GM08714 (cell line): ENCODE measurements around the gene MACO1.
"Not testable (repeated sequence)": the region's sequence is repeated elsewhere in the genome, so short reads cannot be mapped to it uniquely, and the experiment has no call there.

Experiments
- H3K4me3 ChIP-seq: fragments of 200-500 bp; sonication (Bioruptor generic); 2 replicates; pipeline ENCODE4 v1.5.1; 2014; ENCODE audit warnings: mild to moderate bottlenecking, low read length, inconsistent platforms
- ZNF274 ChIP-seq: IDR thresholded peaks from 2 replicates; pipeline ENCODE4 v1.6.1; 2012; ENCODE audit warnings: mild to moderate bottlenecking, low read depth, low read length

MACO1 gene

DNA sequence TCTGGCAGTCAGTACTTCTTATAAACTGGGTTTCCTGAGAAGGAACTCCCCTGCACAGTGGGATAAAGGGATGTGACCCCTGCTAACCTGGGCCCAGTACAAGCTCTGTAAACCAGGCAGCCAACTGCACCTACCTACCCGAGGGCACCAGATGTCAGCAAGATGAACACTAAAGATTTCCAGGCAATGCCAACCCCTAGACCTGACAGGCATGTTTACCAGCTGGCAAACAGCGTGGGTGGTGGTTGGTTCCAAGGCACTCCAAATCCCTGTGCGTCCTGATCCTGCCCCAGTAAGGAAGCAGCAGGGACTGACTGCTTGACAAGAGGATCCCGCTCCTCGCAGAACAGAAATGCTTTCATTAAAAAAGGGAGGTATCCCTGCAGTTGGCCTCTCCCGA lies 7.5 kb upstream of the MACO1 start:
- not testable (repeated sequence) for H3K4me3 ChIP-seq

DNA sequence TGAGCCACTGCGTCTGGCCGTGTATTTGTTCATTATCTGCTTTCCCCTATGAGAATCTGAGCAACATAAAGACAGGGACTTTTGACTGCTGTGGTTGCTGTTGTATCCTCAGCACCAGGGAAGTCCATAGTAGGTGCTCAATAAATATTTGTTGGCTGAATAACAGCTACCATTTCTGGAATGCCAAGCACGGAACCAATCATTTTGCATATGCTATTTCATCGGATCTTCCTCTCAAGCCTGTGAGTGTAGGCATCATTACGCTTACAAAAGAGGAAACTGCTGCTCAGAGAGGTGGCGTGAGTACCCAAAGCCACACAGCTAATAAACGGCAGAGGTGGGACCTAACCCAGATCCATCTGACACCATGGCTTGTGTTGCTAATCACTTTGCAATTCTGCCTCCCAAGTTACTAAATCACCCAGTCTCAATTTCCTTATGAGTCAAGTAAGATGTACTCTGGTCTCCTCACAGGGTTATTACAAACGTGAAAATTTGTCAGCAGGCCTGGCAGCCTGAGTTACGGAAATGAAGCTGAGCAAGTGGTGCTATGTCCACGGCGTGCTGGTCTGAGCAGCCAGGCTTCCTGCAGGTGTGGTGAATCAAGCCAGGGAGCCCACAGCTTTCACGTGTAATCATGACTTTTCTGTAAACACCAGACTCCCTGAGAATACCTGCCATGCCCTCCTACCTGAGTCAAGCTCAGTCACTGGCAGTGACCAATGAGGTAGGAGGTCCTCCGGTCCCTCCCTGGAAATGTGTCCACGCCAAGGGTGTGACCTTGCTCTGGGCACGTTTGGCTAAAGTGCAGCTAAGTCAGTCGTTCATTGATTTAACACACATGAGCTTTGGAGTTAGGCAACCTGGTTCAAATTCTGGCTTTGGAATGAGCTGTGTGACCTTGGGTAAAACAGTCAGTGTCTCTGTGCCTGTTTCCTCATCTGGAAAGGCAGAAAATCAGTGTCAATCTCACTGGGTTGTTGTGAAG lies 5.3 kb upstream of the MACO1 start:
- H3K4me3 ChIP-seq = no peak overlapping the region

DNA sequence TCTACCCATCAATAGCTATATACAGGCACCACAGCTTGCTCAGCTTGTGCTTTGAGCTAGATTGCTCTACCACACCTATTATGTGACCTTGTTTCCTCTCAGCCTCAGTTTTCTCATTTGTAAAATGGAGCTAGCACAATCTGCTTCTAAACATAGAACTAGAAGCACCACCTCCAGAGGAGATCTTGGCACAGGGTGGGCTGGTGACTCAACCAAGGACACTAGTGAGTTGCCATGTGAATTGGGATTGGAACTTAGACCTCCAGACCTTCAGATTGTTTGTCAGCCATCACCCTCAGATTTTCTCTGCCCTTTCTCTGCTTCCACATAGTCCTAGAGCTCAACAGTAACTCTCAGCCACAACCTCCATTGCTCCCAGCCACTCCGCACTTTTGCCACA lies 3.0 kb upstream of the MACO1 start:
- H3K4me3 ChIP-seq = no peak overlapping the region
- no peak for TF ChIP-seq ZNF274

More for the DNA sequence above, 5.3 kb upstream of the MACO1 start:
- no peak for TF ChIP-seq ZNF274

DNA sequence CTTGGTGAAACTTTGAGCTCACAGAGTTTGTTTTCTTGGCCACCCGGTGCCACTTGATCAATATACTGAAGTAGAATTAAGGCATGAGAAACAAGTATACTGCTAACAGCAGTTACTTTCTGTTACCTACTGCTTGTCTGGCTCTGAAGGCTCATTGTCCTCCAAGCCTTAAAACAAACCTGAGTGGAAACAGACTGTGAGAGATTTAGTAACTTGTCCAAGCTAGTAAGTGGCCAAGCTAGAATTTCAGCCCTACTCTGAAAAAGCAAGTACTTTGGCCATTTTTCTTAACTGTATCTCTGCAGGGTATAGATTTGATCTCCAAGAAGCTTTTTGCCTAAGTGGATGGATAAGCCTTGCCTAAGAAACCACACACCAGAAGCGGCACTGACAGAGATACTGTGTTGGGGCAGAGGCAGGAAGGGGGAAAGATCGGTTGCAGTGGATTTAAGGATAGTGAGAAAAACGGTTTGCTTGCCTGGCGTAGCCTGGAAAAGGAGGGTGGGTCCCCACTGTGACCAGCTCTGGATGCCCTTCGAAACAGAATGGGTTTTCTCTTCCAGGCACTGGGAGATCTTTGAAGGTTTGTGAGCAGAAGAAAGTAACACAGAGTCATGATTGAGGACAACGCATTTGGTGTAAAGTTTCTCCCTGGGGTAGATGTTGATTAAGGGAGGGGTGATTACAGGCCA lies 2.1 kb upstream of the MACO1 start:
- H3K4me3 ChIP-seq = no peak overlapping the region
- no peak for TF ChIP-seq ZNF274

DNA sequence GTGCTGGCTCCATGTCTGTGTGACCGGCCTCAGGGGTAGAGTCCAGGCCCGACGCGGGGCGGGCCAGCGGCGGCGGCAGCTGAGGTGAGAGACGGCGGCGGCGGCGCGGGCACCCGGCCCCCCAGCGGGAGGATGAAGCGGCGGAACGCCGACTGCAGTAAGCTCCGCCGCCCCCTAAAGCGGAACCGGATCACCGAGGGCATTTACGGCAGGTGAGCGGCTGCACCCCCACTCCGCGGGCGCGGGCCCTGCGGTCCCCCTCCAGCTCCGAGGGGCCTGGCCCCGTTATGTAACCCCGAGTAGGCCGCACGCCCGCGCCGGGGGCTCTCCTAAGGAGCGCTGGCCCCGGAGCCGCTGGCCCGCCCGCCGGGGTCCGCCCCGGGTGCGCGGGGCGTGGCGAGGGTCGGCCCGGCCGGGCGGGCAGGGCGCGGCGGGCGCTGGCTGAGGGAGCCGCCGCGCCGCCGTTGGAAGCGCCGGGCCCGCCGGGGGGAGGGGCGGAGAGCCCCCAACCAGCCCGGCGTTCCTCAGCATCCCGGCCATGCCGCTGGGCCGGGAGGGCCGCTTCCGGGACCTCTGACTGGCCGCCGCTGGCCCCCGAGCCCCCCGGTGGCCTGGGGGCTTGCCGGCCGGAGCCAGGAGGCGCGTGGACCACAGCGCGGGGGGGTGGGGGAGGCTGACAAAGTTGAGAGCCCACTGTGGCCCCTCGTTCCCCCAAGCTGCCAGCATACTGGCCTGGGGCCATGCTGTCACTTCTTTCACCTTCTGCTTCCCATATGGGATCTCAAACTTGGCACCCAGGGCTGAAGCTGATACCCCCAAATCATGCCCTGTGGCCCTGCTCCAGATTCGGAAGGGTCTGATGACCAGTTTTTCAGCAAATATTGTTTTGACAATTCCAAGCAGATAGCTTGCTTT lies 527 bp downstream of the MACO1 start:
- peak overlapping the region; percentile 97 for H3K4me3 ChIP-seq
- TF ChIP-seq ZNF274 = no peak

DNA sequence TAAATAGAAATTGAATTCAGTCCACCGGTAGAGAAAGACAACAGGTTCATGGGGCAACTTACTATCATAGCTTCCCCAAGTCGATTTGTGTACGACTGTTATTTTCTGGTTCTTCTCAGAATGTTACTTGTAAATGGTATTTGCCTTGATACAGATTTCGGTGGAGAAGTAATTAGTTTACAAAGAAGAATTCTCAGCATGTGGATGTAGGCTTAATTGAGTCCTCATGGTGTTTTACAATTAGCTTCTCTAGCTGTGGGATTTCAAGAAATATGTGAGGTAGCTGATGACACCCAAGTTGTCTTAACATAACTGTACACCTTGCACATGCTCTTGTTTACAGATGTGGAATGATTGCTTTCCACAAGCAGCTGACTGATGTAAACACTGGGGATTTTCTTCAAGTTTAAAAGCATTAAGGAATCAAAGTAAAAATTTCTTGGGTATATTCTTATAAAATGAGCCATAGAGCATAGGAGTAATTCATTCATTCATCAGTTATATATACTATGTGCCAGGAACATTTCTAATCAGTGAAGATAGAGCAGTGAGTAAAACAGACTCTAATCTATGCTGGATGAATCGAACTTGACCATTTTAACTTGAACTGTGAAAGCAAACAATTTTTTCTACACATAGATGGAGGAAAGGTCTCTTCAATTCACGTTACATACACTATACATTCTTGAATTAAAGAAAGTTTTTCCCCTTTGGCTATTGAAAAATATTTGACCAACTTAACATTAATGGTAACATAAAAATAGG lies 1.4 kb downstream of the MACO1 start:
- H3K4me3 ChIP-seq = peak overlapping the region; percentile 97

DNA sequence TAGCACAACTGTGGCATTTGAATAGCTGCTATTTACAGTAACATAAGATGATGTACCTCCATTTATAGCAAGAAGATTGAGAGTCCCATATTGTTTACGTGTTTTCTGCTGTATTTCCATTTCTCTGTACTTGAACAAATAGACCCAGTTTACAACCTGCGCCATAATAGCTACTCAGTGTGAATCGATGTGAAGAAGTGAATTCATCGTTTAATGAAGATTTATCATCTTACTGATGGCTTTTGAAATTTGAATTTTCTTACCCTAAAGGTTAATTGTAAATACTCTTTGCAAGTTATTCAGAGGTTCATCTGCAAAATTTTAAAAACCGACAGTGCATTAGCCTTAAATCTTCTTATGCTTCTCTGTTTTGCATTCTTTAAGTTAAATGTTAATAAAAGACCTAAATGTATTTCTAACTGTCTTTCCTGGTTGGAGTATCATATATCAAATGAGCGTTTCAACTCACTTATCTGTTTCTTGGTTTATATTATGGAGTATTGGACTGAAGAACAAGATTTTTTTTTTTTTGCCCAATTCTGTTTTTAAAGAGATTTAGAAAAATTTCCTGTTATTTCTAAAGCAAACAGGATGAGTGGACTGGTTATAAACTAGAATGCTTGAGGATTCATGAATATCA lies 2.2 kb downstream of the MACO1 start:
- H3K4me3 ChIP-seq = peak overlapping the region; percentile 97; the same call in 1 of the 2 replicates
- TF ChIP-seq ZNF274 = no peak

More for the DNA sequence above, 1.4 kb downstream of the MACO1 start:
- TF ChIP-seq ZNF274 = no peak

DNA sequence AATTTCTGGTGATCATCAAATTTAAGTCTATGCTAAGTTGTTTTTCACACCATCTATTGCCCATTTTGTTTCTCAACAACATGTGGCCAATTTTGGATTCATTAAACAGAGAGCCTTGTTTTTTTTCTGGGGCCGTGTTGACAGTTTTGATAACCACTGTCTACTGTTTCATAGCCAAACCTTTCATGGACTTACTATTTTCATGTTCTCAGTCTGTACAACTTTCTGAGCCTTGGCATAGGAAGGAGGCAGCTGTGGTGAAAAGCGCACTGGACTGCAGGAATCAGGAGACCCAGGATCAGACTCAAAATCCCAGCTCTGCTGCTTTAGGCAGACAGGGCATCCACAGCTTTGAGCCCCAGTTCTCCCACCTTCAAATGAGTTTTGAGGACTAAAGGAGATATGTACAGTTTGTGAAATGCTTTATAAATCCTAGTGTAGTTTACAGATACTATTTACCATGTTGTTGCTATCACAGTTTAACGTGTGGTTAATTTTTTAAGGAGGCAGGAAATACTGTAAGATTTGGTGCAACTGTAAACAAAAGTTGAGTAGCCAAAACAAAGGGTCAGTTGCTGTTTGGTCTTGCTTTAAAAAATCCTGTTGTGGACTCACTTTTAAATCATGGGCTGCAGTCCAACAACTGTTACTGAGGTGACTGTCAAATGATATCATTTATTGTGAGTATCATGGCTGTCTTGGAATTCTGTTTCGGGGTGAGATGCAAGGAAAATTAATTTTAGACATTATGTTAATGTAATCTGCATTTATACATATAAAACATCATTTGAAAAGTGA lies 2.9 kb downstream of the MACO1 start:
- no peak overlapping the region; the same call in 1 of the 2 replicates for H3K4me3 ChIP-seq
- no peak for TF ChIP-seq ZNF274

DNA sequence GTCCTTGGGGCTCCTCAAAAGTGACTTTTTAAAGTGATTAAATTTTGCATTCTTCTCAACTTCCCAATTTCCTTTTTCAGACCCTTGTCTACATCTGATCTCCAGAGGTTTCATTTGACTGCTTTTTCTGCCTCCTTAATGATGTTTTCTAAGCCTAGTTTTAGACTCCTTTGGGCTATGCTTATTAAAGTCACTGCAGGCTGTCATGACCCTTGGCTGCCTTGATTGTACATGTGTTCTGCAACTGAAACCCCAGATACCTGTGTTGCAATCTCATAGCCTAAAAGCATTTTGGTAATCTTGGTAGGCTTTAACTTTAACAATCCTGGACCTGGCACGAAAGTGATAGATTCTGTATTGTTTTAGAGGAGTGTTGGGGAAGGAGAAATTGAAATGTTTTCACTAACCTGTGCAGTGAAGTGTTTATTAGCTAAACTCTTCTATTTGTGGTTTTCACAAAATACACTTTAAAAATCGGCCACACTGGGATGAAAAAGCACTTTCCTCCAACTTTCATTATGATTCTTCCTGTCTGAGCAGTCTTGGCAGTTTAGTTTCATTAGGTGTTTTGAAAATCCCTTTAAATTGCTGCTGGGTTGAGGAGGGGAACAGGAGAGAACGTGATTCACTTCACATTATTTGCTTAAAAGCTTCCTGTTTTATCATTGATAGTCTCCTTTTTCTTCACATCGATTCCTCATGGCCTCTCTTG lies 4.9 kb downstream of the MACO1 start:
- H3K4me3 ChIP-seq = peak overlapping the region; percentile 28; the same call in 1 of the 2 replicates
- no peak for TF ChIP-seq ZNF274

DNA sequence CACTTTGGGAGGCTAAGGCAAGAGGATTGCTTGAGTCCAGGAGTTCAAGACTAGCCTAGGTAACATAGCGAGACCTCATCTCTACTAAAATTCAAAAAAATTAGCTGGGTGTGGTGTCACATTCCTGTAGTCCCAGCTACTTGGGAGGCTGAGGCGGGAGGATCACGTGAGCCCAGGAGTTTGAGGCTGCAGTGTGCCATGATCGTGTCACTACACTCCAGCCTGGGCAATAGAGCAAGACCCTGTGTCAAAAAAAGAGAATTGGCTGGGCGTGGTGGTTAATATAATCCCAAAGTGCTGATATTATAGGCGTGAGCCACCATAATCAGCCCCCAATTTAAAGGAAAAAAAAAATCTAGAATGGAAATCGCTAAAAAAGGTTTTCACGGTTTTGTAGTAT lies 7.0 kb downstream of the MACO1 start:
- H3K4me3 ChIP-seq = no peak overlapping the region
- TF ChIP-seq ZNF274 = no peak

DNA sequence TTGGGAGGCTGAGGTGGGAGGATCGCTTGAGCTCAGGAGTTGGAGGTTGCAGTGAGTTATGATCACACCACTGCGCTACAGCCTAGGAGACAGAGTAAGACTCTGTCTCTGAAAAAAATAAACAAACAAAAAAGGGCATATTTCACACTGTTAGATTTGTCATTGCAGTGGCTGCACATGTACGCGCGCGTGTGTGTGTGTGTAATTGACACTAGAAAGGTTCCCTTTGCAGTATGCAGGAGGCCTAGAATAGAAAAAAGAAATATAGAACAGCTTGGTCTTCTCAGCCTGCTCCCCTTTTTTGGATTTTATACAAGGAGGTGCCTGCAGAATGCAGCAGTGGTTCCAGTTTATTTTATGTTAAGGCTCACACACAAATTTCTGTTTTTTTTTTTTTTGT lies 8.6 kb downstream of the MACO1 start:
- no peak overlapping the region for H3K4me3 ChIP-seq
- TF ChIP-seq ZNF274 = no peak
